ENCODE results near the gene ZBTB1. TPM values are rescaled to one million over a fixed set of nuclear protein-coding genes. Genes with fewer than 3 reads are reported as not detected.
A peak's percentile ranks its signal among the peaks of the same experiment; 100 is the strongest.

ZBTB1 gene
- total RNA-seq, 1 experiment from 2014 or later = 29.4 TPM

DNA sequence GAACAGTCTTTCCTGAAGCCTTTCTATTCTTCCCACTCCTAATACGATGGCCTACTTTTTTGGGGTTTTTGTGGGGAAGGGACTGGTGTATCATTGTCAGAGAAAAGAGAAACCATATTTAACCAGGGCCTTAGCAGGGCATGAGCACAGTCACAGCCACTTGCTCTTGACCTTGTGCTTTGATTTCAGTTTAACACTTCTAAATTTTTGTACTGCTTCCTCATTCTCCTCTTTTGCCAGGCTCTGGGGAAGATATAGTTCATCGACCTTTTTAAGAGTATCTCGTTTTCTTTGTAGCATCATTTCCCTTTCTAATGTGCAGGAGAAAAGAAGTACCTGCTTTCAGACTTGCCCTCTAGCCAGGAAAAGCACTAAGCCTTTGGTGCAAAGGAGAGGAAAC is 2.2 kb downstream of the ZBTB1 start:
- Mint-ChIP-seq H3K4me3 (ENCODE audit: low read depth, unreplicated experiment) (peak overlapping the region; percentile 82), H3K4me1 (ENCODE audit: low read depth, unreplicated experiment) (peaks cover 39% of the 10 kb centered on the region), H3K36me3 (ENCODE audit: insufficient read depth, unreplicated experiment) (peaks cover 56% of the 10 kb centered on the region), H3K9me3 (ENCODE audit: low read depth, unreplicated experiment) (no peaks in the 10 kb centered on the region), H3K27ac (ENCODE audit: unreplicated experiment) (peak overlapping the region; percentile 27), H3K27me3 (ENCODE audit: unreplicated experiment) (no peaks in the 10 kb centered on the region)
- TF ChIP-seq, protein P1, sequence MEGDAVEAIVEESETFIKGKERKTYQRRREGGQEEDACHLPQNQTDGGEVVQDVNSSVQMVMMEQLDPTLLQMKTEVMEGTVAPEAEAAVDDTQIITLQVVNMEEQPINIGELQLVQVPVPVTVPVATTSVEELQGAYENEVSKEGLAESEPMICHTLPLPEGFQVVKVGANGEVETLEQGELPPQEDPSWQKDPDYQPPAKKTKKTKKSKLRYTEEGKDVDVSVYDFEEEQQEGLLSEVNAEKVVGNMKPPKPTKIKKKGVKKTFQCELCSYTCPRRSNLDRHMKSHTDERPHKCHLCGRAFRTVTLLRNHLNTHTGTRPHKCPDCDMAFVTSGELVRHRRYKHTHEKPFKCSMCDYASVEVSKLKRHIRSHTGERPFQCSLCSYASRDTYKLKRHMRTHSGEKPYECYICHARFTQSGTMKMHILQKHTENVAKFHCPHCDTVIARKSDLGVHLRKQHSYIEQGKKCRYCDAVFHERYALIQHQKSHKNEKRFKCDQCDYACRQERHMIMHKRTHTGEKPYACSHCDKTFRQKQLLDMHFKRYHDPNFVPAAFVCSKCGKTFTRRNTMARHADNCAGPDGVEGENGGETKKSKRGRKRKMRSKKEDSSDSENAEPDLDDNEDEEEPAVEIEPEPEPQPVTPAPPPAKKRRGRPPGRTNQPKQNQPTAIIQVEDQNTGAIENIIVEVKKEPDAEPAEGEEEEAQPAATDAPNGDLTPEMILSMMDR (IDR thresholded peaks at IDR 0.05; ENCODE audit: unreplicated experiment) = no peak
- no peak for DNase-seq
- CTCF ChIA-PET = no interaction called here
- intact Hi-C loops (cut with micrococcal nuclease; ENCODE audit: unreplicated experiment) = no loop called here
- BruUV-seq (replicated peaks) = no TSS peak

DNA sequence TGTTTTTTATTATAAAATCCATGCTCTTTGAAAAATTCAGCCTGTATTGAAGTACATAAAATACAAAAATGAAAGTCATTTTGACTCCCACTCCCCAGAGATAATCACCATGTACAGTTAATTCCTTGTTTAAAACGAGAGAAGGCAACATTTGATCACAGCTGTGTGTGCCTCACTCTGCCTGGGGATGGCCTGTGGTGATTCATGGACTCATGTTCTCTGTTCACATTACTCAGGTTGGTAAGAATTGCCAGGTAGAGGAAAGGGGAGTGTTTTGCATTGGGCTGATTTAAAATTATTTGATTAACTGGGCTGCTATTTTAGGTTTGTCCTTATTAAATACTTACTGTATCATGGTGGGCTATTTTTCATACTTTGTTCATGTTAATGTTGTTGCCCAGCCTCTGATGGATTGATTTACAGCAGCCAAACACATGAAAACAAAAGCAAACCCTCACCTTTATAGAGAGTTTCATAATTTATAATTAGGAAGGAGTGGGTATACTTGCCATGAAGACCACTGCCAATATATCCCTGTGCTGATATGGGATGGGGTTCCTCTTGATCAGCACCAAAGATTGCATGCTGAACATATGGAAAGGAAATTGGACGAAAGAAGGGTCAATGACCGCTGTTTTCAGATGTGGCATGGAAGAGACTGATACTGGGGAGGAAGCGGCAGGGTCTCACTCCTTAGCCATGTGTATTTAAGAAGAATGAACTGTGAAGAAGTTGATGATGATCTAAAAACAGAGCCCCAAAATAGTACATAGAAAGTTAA is 3.0 kb downstream of the ZBTB1 start:
- peak overlapping the region; percentile 27 for H3K27ac Mint-ChIP-seq (ENCODE audit: unreplicated experiment)
- peaks cover 48% of the 10 kb centered on the region for H3K36me3 Mint-ChIP-seq (ENCODE audit: insufficient read depth, unreplicated experiment)
- H3K9me3 Mint-ChIP-seq (ENCODE audit: low read depth, unreplicated experiment) = no peaks in the 10 kb centered on the region
- peak overlapping the region; percentile 82 for H3K4me3 Mint-ChIP-seq (ENCODE audit: low read depth, unreplicated experiment)
- H3K4me1 Mint-ChIP-seq (ENCODE audit: low read depth, unreplicated experiment) = peaks cover 39% of the 10 kb centered on the region
- TF ChIP-seq, protein P1 (IDR thresholded peaks at IDR 0.05; ENCODE audit: unreplicated experiment) = no peak
- H3K27me3 Mint-ChIP-seq (ENCODE audit: unreplicated experiment) = no peaks in the 10 kb centered on the region
- no TSS peak for BruUV-seq (replicated peaks)
- intact Hi-C loops (cut with micrococcal nuclease; ENCODE audit: unreplicated experiment) = no loop called here
- peak; percentile 14 for DNase-seq
- CTCF ChIA-PET = no interaction called here

- no TSS peak for BruUV-seq (replicated peaks)
- intact Hi-C loops (cut with micrococcal nuclease; ENCODE audit: unreplicated experiment) = no loop called here
- peaks cover 41% of the 10 kb centered on the region for H3K36me3 Mint-ChIP-seq (ENCODE audit: insufficient read depth, unreplicated experiment)
- CTCF ChIA-PET = no interaction called here
- no peak overlapping the region for H3K27ac Mint-ChIP-seq (ENCODE audit: unreplicated experiment)
- H3K27me3 Mint-ChIP-seq (ENCODE audit: unreplicated experiment) = no peaks in the 10 kb centered on the region
- H3K4me1 Mint-ChIP-seq (ENCODE audit: low read depth, unreplicated experiment) = peaks cover 39% of the 10 kb centered on the region
- H3K4me3 Mint-ChIP-seq (ENCODE audit: low read depth, unreplicated experiment) = no peak overlapping the region
- no peak for DNase-seq
- TF ChIP-seq, protein P1 (IDR thresholded peaks at IDR 0.05; ENCODE audit: unreplicated experiment) = no peak
- H3K9me3 Mint-ChIP-seq (ENCODE audit: low read depth, unreplicated experiment) = no peaks in the 10 kb centered on the region
Measured at GRCh38 chr14:64508215-64508776, 3.7 kb downstream of the ZBTB1 start.

DNA sequence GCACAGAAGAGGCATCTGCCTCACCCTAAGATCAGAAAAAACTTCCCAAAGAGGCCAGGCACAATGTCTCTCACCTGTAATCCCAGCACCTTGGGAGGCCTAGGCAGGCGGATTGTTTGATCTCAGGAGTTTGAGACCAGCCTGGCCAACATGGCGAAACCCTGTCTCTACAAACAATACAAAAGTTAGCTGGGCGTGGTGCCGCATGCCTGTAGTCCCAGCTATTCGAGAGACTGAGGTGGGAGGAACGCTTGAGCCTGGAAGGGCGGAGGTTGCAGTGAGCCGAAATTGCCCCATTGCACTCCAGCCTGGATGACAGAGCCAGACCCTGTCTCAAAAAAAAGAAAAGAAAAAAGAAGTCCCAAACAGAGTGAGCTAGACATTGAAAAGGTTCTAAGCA is 4.5 kb downstream of the ZBTB1 start:
- Mint-ChIP-seq H3K4me1 (ENCODE audit: low read depth, unreplicated experiment) (peaks cover 39% of the 10 kb centered on the region), H3K27me3 (ENCODE audit: unreplicated experiment) (no peaks in the 10 kb centered on the region), H3K9me3 (ENCODE audit: low read depth, unreplicated experiment) (no peaks in the 10 kb centered on the region), H3K27ac (ENCODE audit: unreplicated experiment) (no peak overlapping the region), H3K36me3 (ENCODE audit: insufficient read depth, unreplicated experiment) (peaks cover 34% of the 10 kb centered on the region), H3K4me3 (ENCODE audit: low read depth, unreplicated experiment) (no peak overlapping the region)
- TF ChIP-seq, protein P1 (IDR thresholded peaks at IDR 0.05; ENCODE audit: unreplicated experiment) = no peak
- intact Hi-C loops (cut with micrococcal nuclease; ENCODE audit: unreplicated experiment) = no loop called here
- CTCF ChIA-PET = interaction anchor here (0.5 to 1.7 kb wide), 2 partner anchors 9 to 124 kb away, joined by 3 to 6 read pairs; no protein-coding TSS in a partner anchor
- BruUV-seq (replicated peaks) = no TSS peak
- no peak for DNase-seq

All from Calu3 (cell line).